KBM-7 (cell line): Measurements from ENCODE around the gene BCL2L13.
"Not testable (repeated sequence)": the region's sequence is repeated elsewhere in the genome, so short reads cannot be mapped to it uniquely, and the experiment has no call there.

Experiments
- DNase-seq: peaks from one replicate; pipeline ENCODE4 v3.0.0-alpha.2; 2015
- in situ Hi-C: fragments of 300-500 bp; cut with MboI; formaldehyde crosslinking; loops from 2 replicates; pipeline ENCODE4 v1.14.3; 2020; ENCODE audit warnings: low sequenced_read_pairs, low pct_unique_long_range_greater_than_20kb, mixed read lengths

Gene BCL2L13

DNA sequence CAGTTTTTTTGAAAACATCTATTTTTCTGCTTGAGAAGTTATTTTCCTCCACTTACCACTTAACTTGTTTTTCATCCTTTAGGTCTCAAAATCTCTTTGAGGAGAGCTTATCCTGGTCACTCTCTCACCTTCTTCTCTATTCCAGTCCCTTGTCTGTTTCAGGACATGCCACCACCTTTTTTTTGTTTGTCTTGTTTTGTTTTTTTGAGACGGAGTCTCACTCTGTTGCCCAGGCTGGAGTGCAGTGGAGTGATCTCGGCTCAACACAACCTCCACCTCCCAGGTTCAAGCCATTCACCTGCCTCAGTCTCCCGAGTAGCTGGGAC, 4.6 kb upstream of the BCL2L13 start:
- in situ Hi-C loops, result no loop called here

DNA sequence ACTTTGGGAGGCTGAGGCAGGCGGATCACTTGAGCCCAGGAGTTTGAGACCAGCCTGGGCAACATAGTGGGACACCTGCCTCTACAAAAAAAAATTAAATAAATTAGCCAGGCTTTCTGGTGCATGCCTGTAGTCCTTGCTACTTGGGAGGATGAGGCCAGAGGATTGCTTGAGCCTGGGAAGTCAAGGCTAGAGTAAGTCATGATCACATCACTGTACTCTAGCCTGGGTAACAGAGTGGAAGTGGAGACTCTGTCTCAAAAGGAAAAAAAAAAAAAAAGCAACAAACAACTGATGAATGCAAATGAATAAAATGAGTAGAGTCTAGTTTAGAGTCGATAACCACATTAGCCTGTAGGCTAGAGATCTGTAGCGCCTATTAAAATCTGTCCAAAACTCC, 3.9 kb upstream of the BCL2L13 start:
- in situ Hi-C loops, result no loop called here
- no peak for DNase-seq

More for the DNA sequence above, 4.6 kb upstream of the BCL2L13 start:
- DNase-seq, result no peak

DNA sequence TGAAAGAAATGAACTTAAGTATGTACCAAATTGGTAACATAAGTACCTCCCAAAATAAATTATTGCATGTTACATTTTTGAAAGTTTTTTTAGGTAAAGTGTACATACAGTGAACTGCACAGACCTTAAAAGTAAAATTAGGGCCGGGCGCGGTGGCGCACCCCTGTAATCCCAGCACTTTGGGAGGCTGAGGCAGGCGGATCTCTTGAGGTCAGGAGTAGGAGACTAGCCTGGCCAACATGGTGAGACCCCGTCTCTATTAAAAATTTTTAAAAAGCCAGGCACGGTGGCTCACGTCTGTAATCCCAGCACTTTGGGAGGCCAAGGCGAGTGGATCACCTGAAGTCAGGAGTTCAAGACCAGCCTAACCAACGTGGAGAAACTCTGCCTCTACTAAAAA, 1.7 kb upstream of the BCL2L13 start:
- in situ Hi-C loops, result not testable (repeated sequence)

DNA sequence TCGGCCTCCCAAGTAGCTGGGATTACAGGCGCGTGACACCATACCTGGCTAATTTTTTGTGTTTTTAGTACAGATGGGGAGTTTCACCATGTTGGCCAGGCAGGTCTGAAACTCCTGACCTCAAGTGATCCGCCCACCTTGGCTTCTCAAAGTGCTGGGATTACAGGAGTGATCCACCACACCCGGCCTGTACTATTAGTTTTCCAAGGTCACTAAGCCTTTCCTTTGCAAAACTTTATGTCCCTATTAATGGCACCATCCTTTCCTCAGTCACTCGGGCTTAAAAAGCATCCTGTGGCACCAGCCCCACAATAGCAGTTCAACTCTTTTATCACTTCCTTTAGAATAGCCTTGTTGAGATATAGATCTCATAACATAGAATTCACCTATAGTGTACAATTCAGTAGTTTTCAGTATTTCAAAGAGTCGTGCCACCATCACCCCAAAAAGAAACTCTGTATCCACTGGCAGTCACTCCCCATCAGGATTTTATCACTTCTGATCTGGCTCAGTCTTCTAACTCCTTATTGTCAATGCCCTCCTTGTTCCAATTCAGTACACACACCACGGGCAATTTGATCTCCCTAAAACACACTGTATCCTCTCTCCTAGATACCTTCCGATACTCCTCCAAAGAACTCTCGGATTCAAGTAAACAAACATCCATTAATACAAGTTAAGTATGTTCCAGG, 921 bp upstream of the BCL2L13 start:
- DNase-seq, result no peak
- in situ Hi-C loops, result no loop called here

More for the DNA sequence above, 1.7 kb upstream of the BCL2L13 start:
- DNase-seq, result not testable (repeated sequence)

DNA sequence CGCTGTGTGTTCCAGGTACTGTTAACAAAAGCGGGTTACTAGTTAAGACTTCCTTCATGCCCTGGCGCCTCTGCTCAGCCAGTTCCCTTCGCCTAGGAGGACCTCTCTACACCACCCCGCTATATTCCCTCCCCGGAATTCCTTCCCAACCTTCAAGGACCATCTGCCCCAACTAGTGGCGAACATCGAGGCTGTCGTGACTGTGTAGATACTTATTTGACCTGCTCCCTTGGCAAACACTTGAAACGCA, 450 bp upstream of the BCL2L13 start:
- in situ Hi-C loops, result no loop called here
- DNase-seq, result no peak

DNA sequence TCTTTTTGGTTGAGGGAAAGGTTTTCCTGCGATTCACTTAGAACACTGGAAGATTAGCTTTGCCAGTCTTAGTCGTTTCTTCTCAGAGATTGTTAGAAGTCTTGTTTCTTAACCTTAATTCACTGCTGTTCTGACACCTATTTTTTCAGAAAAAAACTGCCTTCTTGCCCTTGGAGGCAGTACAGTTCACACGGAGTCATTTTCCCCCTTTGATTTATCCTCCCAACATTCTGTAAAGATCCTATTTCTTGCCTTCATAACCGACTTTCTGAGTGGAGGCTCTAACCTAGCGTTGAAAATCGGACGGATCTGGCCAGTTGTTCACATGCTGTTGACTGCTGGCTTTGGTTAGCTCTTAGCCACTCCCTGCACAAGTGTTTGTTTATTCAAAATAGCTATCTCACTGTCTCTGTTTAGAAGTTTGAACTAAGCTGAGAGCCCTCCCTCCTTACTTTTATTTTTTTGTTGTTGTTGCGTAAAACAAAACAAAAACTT, 737 bp downstream of the BCL2L13 start:
- in situ Hi-C loops, result no loop called here
- DNase-seq, result peak; percentile 41

DNA sequence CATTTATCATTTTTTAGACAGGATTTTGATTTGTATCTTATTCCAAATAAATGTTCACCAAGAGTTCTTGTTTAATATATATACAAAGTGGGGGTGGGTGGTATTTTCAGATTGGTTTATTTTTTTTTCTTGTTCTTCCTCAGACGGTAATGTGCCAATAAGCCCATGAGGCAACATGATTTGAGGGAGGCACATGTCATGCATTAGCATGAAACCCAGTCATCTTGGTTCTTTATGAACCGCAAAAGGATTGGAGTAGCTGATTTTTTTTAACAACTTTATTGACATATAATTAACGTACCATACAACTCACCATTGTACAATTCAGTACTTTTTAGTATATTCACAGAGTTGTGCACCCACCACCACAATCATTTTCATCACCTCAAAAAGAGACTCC, 2.7 kb downstream of the BCL2L13 start:
- in situ Hi-C loops, result no loop called here

DNA sequence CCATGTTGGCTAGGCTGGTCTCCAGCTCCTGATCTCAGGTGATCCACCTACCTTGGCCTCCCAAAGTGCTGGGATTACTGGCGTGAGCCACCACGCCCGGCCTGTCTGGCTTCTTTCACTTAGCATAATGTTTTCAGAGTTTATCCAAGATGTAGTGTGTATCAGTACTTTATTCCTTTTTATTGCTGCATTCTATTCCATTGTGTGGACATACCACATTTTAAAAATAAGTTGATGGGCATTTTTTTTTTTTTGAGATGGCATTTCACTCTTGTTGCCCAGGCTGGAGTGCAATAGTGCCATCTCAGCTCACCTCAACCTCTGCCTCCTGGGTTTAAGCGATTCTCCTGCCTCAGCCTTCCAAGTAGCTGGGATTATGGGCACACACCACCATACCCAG, 3.8 kb downstream of the BCL2L13 start:
- in situ Hi-C loops, result not testable (repeated sequence)

More for the DNA sequence above, 2.7 kb downstream of the BCL2L13 start:
- no peak for DNase-seq

DNA sequence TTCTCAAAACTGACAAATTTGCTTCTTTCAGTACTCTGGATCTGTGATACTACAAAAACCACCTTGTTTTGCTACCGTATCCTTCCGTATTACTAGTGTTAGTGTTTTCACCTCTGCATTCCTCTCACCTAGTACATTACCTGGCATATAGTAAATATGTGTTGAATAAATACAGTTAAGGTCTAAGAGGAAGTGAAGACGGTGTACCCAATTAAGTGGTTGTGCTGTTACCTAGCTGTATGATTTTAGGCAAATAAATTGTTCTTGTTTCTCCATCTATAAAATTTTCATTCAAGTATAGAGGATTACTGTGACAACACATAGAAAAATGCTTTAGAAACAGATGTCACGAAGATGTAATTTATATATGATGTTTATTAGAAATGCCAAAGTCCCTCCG, 8.9 kb downstream of the BCL2L13 start:
- in situ Hi-C loops, result no loop called here
- no peak for DNase-seq

More for the DNA sequence above, 3.8 kb downstream of the BCL2L13 start:
- not testable (repeated sequence) for DNase-seq

DNA sequence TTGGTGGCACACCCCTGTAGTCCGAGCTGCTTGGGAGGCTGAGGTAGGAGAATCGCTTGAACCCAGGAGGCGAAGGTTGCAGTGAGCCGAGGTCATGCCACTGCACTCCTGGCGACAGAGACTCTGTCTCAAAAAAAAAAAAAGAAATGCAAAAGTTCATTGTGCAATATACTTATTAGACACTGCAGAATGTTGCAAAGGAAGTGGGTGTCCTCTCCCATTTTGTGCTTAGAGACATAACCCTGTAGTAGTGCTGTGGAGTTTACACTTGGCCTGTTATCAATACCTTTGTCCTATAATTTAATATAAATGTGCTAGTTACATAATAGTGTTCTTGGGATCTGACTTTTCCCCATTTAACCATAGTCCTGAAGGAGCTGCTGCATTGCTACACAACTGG, 9.4 kb downstream of the BCL2L13 start:
- in situ Hi-C loops, result no loop called here
- no peak for DNase-seq

DNA sequence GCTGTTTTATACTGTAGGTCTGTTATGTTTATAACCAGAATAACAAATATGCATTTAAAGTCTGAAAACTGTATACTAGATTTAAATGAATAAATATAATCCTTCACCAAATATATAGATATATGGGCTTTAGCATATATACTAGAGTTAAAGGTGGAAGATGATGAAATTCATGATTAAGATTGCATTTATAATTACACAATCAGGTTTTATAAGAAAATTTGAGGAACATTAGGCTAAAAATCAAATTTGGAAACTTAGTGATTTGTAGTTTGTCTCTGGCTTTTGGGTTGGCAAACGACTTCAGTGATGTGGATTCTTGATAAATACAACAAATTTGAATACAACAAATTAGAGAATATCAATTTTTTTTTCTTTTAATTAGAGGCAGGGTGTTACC, 10.0 kb downstream of the BCL2L13 start:
- DNase-seq, result no peak
- in situ Hi-C loops, result no loop called here

DNA sequence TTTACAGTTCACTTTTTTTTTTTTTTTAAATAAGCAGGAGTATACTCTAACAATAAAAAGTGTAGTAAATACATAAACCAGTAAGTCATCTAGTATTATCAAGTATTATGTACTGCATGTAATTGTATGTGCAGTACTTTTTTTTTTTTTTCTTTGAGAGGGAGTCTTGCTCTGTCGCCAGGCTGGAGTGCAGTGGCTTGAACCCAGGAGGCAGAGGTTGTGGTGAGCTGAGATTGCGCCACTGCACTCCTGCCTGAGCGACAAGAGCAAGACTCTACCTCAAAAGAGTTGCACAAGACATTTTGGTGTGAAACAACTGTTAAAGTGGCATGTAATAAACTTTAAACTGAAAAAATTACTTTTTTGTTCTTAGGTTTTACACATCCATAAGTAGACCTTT, 16.7 kb downstream of the BCL2L13 start:
- in situ Hi-C loops, result no loop called here
- no peak for DNase-seq

DNA sequence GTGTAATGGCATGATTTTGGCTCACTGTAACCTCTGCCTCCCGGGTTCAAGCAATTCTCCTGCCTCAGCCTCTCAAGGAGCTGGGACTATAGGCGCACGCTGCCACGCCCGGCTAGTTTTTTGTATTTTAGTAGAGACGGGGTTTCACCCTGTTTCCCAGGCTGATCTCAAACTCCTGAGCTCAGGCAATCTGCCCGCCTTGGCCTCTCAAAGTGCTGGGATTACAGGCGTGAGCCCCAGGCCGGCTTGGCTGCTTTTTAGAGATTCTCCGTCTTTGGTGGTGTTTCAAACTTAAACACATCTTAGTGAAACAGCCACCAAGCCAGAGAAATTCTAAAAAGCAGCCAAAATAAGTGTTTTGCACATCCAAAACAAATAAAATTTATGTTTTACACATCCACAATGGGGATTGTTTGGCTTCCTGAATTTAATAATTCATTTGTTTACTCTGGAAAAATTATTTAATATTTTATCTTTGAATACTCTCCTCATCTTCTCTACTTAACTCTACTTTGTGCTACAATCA, 18.4 kb downstream of the BCL2L13 start:
- in situ Hi-C loops, result no loop called here
- no peak for DNase-seq

DNA sequence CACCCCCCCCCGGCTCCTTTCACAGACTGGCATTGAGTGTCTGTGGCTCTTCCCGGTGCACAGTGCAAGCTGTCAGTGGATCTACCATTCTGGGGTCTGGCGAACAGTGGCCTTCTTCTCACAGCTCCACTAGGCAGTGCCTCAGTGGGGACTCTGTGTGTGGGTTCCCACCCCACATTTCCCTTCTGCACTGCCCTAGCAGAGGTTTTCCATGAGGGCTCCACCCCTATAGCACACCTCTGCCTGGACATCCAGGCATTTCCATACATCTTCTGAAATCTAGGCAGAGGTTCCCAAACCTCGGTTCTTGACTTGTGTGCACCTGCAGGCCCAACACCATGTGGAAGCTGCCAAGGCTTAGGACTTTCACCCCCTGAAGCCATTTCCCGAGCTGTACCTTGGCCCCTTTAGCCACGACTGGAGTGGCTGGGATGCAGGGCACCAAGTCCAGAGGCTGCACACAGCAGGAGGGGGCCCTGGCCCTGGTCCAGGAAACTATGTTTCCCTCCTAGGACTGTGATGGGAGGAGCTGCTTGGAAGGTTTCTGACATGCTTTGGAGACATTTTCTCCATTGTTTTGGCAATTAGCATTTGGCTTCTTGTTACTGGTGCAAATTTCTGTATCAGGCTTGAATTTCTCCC, 26.0 kb downstream of the BCL2L13 start:
- in situ Hi-C loops, result no loop called here
- DNase-seq, result no peak

DNA sequence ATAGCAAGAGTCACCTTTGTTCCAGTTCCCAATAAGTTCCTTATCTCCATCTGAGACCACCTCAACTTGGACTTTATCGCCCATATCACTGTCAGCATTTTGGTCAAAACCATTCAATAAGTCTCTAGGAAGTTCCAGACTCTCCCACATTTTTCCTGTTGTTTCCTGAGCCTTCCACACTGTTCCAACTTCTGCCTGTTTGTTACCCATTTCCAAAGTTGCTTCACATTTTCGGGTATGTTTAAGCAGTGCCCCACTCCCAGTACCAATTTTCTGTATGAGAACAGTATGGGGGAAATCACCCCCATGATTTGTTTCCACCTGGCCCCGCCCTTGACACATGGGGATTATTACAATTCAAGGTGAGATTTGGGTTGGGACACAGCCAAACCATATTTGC, 26.7 kb downstream of the BCL2L13 start:
- DNase-seq, result no peak
- in situ Hi-C loops, result no loop called here

DNA sequence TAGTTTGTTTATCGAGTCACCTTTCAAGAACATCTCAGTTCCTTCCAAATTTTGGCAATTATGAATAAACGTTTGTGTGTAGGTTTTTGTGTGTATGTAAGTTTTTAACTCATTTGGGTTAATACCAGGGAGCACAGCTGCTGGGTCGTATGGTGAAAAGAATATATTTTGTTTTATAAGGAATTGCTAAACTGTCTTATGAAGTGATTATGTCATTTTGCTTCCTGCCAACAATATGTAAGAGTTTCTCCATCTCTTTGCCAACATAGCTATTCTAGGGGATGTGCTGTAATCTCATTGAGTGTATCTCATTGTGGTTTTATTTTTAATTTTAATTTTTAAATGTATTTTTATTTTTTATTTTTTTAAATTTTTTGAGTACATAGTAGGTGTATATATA, 27.3 kb downstream of the BCL2L13 start:
- in situ Hi-C loops, result no loop called here
- no peak for DNase-seq

DNA sequence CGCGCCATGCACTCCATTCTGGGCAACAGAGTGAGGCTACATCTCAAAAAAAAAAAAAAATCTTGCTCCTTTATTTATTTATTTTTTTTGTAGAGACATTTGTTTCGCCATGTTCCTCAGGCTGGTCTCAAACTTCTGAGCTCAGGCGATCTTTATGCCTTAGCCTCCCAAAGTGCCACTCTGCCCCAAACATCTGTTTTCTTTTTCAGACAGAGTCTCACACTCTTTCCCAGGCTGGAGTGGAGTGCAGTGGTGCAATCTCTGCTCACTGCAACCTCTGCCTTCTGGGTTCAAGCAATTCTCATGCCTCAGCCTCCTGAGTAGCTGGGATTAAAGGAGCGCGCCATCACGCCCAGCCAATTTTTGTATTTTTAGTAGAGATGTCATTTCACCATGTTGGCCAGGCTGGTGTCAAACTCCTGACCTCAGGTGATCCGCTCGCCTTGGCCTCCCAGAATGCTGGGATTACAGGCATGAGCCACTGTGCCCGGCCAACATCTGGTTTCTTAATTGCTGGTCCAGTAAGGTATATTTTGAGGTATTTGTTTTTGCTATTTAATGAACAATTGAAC, 33.0 kb downstream of the BCL2L13 start:
- in situ Hi-C loops, DNase-seq: not testable (repeated sequence)

DNA sequence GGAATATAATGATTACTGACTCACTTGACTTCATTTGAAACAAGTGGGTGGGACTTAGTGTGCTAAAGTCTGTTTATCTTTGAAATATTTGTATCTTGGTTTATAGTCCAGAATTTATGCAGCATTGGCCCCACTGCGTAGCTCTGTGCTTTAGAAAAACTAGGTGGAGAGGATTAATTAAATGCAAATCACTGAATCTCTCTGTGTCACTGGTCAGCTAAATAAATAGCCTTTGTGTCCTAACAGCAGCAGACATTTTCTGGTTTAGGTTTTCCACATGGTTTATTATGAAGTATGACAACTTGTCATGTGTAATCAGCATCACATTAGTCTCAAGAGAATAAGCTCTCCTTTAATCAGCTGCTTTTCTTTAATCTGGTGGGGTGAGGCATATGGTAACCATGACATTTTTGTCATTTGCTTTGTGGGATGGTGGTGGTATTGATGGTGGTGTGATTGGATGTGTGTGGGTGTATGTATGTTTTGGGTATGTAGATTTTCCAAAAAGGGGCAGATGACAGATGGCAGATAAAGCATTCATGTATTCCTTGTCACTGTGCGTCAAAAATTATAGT, 33.9 kb downstream of the BCL2L13 start:
- in situ Hi-C loops, result no loop called here
- DNase-seq, result no peak

DNA sequence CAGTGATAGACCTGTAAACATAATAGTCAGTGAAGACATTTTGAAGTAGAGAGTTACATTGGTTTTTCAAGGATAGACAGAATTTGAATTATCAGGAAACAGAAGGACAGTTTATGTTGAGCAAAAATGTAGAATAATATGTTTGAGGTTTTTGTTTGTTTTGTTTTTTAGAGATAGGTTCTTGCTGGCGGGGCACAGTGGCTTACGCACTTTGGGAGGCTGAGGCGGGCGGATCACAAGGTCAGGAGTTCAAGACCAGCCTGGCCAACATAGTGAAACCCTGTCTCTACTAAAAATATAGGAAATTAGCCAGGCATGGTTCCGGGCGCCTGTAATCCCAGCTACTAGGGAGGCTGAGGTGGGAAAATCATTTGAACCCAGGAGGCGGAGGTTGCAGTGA, 35.6 kb downstream of the BCL2L13 start:
- no peak for DNase-seq
- in situ Hi-C loops, result no loop called here

DNA sequence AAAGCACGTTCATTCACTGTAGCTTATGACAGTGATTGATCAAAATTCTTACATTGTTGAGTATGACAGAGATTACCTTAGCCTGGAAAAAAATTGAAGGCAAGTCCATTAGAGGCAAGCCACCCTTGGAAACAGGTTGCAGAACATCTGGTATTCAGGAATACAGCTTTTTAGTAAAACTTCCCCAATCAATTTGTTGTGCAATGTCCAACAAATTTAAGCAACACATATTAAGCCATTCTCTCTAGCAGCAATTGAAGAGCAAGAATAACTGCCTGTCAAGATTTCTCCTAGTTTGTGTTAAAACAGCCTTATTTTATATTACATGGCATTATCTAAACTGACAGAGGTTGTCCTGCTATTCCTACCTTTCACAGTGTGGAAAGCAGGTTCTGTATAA, 37.0 kb downstream of the BCL2L13 start:
- DNase-seq, result no peak
- in situ Hi-C loops, result no loop called here
